NB4 (cell line): Measurements from ENCODE around the gene MMS22L.

Experiments
- CTCF ChIP-seq: IDR thresholded peaks from one replicate; pipeline ENCODE4 v1.5.1; 2012; ENCODE audit warnings: low read depth, low read length
- MAX ChIP-seq: IDR thresholded peaks from 2 replicates; pipeline ENCODE4 v1.6.1; 2011; ENCODE audit warnings: low read depth, low read length
- MYC ChIP-seq: IDR thresholded peaks from 2 replicates; pipeline ENCODE4 v1.6.1; 2011; ENCODE audit warnings: low read depth, low read length
- POLR2A ChIP-seq: IDR thresholded peaks from 2 replicates; pipeline ENCODE4 v1.6.1; 2011; ENCODE audit warnings: mild to moderate bottlenecking; ENCODE audit not compliant: insufficient read length; ENCODE audit errors: extremely low read depth

- TF ChIP-seq CTCF (no peak), POLR2A (no peak), MAX (no peak), MYC (no peak)
Measured at GRCh38 chr6:97282238-97282725, 734 bp downstream of the MMS22L start.
